GM23338 (cell line): ENCODE results near the gene CSTPP1.

Source experiments
- CREB1 ChIP-seq: fragments of 250-450 bp; sonication (Bioruptor Pico); IDR thresholded peaks from 2 replicates; pipeline ENCODE4 v1.5.0; 2020; ENCODE audit warnings: low read depth, mild to moderate bottlenecking, moderate library complexity
- CTCF ChIP-seq, 2 experiments: fragments of 200-600 bp in 1 of 2; sonication (generic) in 1 of 2; conservative IDR thresholded peaks; 2 replicates each; pipeline versions ENCODE4 v1.5.1 to v1.6.1; 2016 to 2017; ENCODE audit warnings: antibody characterized with exemption in 2 of 2, low read depth in 2 of 2, mild to moderate bottlenecking in 2 of 2, moderate library complexity in 1 of 2
- JUNB ChIP-seq: IDR thresholded peaks from one replicate; pipeline ENCODE4 v1.6.1; 2016; ENCODE audit warnings: antibody characterized with exemption; ENCODE audit not compliant: unreplicated experiment
- POLR2AphosphoS5 ChIP-seq: IDR thresholded peaks from 2 replicates; pipeline ENCODE4 v1.6.1; 2016; ENCODE audit warnings: antibody characterized with exemption, low read depth

GRCh38 chr11:47021527-47021818 is 84.9 kb downstream of the CSTPP1 start:
- TF ChIP-seq CTCF (conservative IDR thresholded peaks at IDR 0.05; ENCODE audit: low read depth in 2 of 2) (no peak), POLR2AphosphoS5 (no peak), JUNB (no peak), CREB1 (CRISPR knock-in tag) (no peak)
